Femur (tissue), 1 donor: Measurements from ENCODE around the gene GPATCH8.
"Not testable (repeated sequence)": the region's sequence is repeated elsewhere in the genome, so short reads cannot be mapped to it uniquely, and the experiment has no call there.

ENCODE experiments used
- DNase-seq: peaks from one replicate; pipeline ENCODE4 v3.0.0-alpha.2; 2017

GPATCH8 gene

GRCh38 chr17:44374306-44375195, 128.7 kb downstream of the GPATCH8 start:
- DNase-seq, result peak; percentile 28

GRCh38 chr17:44372036-44372435, 131.2 kb downstream of the GPATCH8 start:
- DNase-seq, result no peak

- not testable (repeated sequence) for DNase-seq
Measured at GRCh38 chr17:44369414-44370023, 133.7 kb downstream of the GPATCH8 start.

GRCh38 chr17:44368391-44369243, 134.6 kb downstream of the GPATCH8 start:
- not testable (repeated sequence) for DNase-seq

- no peak for DNase-seq
Measured at GRCh38 chr17:44367231-44367979, 135.8 kb downstream of the GPATCH8 start.

GRCh38 chr17:44365051-44365450, 138.2 kb downstream of the GPATCH8 start:
- DNase-seq, result not testable (repeated sequence)

GRCh38 chr17:44363613-44364159, 139.5 kb downstream of the GPATCH8 start, which contains the start of gene FAM171A2:
TSS of gene FAM171A2 (minus strand) at chr17:44363853. CDS start at chr17:44363714, 139 bp downstream.
- DNase-seq, result peak; percentile 79

GRCh38 chr17:44362949-44363612, 140.1 kb downstream of the GPATCH8 start:
- DNase-seq, result peak; percentile 53

GRCh38 chr17:44362459-44362948, 140.7 kb downstream of the GPATCH8 start:
- peak; percentile 49 for DNase-seq

- DNase-seq, result peak; percentile 54
Measured at GRCh38 chr17:44361292-44362260, 141.6 kb downstream of the GPATCH8 start.

GRCh38 chr17:44360826-44361225, 142.4 kb downstream of the GPATCH8 start:
- peak; percentile 64 for DNase-seq

- DNase-seq, result no peak
Measured at GRCh38 chr17:44360144-44360533, 143.1 kb downstream of the GPATCH8 start.

- peak; percentile 62 for DNase-seq
Measured at GRCh38 chr17:44359458-44360143, 143.6 kb downstream of the GPATCH8 start.

- no peak for DNase-seq
Measured at GRCh38 chr17:44359006-44359405, 144.2 kb downstream of the GPATCH8 start.

- no peak for DNase-seq
Measured at GRCh38 chr17:44358066-44358465, 145.1 kb downstream of the GPATCH8 start.

- DNase-seq, result no peak
Measured at GRCh38 chr17:44356241-44356640, 147.0 kb downstream of the GPATCH8 start.

- DNase-seq, result no peak
Measured at GRCh38 chr17:44355642-44356099, 147.5 kb downstream of the GPATCH8 start.

GRCh38 chr17:44354582-44355561, 148.3 kb downstream of the GPATCH8 start:
- DNase-seq, result peak; percentile 69
